ENCODE data around the gene ARID3A.
"Not testable (repeated sequence)": the region's sequence is repeated elsewhere in the genome, so short reads cannot be mapped to it uniquely, and the experiment has no call there.

ARID3A gene, protein sequence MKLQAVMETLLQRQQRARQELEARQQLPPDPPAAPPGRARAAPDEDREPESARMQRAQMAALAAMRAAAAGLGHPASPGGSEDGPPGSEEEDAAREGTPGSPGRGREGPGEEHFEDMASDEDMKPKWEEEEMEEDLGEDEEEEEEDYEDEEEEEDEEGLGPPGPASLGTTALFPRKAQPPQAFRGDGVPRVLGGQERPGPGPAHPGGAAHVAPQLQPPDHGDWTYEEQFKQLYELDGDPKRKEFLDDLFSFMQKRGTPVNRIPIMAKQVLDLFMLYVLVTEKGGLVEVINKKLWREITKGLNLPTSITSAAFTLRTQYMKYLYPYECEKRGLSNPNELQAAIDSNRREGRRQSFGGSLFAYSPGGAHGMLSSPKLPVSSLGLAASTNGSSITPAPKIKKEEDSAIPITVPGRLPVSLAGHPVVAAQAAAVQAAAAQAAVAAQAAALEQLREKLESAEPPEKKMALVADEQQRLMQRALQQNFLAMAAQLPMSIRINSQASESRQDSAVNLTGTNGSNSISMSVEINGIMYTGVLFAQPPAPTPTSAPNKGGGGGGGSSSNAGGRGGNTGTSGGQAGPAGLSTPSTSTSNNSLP

DNA sequence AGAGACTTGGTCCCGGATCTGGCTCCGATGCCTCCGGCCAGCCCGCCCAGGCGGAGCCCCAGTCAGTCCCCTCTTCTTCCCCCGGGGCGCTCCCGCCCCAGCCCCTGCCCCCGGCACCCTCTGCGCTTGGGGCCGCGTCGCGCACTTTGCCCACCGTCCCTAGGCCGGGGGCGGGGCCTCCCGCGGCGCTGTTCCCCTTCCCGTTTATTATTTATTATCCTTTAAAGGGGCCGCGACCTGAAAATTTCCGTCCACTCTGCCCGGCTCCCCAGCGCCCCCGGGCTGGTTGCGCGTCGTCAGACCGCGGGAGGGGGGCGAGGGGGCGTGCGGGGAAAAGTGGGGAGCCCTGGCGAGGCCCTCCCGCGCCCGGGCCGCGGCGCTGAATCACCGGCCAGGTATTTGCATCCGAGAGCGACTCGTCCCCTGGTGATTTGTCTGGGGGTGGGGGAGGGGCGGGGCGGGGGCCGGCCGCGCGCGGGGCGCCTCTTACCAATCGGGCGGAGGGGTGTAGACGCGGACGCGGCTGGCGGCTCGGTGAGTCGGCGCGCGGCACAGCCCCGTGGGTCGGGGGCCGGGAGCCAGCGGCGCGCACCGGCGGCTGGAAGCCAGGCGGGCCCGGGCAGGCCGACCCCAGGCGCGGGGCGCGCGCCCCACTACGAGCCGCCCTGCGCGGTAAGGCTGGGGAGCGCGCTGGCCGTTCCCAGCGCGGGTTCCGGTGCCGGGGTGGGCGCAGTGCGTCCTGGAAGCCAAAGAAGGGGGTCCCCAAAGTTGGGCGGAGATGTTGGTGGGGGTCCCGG is at the start of gene ARID3A:
ARID3A (plus strand) TSS at position 510 of the 797 bp plus-strand sequence. CDS start 3,494 bp downstream, outside the sequence.
- Mint-ChIP-seq H3K27me3 (no peaks in the 10 kb centered on the region), H3K4me1 (ENCODE audit: low read depth) (peaks cover 12% of the 10 kb centered on the region), H3K9me3 (no peaks in the 10 kb centered on the region), H3K27ac (peak within 1 kb of the TSS; percentile 16), H3K36me3 (ENCODE audit: low read depth) (no peaks in the 10 kb centered on the region), H3K4me3 (peak within 1 kb of the TSS; percentile 78)

DNA sequence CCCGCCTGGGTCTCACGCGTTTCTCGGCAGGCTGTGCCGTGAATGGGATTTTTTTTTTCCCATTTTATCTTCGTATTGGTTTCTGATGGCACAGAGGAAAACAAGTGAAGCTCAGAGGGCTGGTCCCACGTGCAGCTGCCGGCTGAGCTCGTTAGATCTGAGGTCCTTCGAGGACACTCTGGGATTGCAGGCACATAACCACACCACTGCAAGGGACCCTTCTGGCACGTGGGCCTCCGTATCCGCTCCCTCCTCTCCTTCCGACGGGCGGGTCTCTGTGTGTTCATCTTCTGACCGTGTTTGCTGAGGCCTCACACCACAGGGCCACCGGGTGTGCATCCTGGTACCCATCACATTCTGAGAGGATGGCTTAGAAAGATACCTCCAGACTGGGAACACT is 49.7 kb upstream of the ARID3A start:
- no peak overlapping the region for H3K4me3 Mint-ChIP-seq
- peaks cover 12% of the 10 kb centered on the region for H3K36me3 Mint-ChIP-seq (ENCODE audit: low read depth)
- no peak overlapping the region for H3K27ac Mint-ChIP-seq
- H3K4me1 Mint-ChIP-seq (ENCODE audit: low read depth) = peaks cover 12% of the 10 kb centered on the region
- H3K9me3 Mint-ChIP-seq = no peaks in the 10 kb centered on the region
- H3K27me3 Mint-ChIP-seq = no peaks in the 10 kb centered on the region

DNA sequence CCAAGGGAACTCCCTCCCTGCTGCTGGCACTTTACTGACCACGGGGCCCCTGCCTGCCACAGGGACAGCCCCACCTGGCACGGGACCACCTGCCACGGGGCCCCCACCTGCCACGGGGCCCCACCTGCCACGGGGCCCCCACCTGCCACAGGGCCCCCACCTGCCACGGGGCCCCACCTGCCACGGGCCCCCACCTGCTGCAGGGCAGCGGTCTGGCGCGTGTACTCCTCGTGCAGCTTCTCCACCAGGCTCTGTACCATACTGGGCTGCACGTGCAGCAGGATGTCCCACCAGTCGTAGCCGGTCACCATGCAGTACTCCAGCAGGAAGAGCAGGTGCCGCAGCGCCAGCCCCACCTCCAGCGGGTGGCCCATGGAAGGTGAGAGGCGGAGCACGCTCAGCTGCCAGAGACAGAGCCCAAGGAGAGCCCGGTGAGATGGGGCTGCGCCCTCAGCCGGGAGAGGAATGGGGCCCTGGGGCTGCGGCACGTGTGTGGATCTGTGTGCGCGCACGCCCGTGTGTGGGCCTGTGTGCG is 49.0 kb upstream of the ARID3A start:
- peaks cover 9% of the 10 kb centered on the region for H3K4me1 Mint-ChIP-seq (ENCODE audit: low read depth)

DNA sequence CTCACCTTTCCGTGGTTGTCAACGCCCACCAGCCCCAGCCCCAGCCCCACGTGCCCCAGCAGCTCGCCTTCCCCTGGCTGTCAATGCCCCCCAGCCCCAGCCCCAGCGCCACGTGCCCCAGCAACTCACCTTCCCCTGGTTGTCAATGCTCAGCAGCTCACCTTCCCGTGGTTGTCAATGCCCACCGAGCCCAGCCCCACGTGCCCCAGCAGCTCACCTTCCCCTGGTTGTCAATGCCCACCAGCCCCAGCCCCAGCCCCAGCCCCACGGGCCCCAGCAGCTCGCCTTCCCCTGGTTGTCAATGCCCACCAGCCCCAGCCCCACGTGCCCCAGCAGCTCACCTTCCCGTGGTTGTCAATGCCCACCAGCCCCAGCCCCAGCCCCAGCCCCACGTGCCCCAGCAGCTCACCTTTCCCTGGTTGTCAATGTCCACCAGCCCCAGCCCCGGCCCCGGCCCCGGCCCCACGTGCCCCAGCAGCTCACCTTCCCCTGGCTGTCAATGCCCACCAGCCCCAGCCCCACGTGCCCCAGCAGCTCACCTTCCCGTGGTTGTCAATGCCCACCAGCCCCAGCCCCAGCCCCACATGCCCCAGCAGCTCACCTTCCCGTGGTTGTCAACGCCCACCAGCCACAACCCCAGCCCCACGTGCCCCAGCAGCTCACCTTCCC is 47.7 kb upstream of the ARID3A start:
- H3K4me1 Mint-ChIP-seq (ENCODE audit: low read depth); H3K27me3 Mint-ChIP-seq; H3K27ac Mint-ChIP-seq; H3K9me3 Mint-ChIP-seq; H3K4me3 Mint-ChIP-seq: not testable (repeated sequence)
- H3K36me3 Mint-ChIP-seq (ENCODE audit: low read depth) = peaks cover 14% of the 10 kb centered on the region

More for the DNA sequence above, 49.0 kb upstream of the ARID3A start:
- H3K27ac Mint-ChIP-seq = no peak overlapping the region
- no peaks in the 10 kb centered on the region for H3K27me3 Mint-ChIP-seq
- H3K36me3 Mint-ChIP-seq (ENCODE audit: low read depth) = peaks cover 14% of the 10 kb centered on the region
- H3K9me3 Mint-ChIP-seq = no peaks in the 10 kb centered on the region
- no peak overlapping the region for H3K4me3 Mint-ChIP-seq

DNA sequence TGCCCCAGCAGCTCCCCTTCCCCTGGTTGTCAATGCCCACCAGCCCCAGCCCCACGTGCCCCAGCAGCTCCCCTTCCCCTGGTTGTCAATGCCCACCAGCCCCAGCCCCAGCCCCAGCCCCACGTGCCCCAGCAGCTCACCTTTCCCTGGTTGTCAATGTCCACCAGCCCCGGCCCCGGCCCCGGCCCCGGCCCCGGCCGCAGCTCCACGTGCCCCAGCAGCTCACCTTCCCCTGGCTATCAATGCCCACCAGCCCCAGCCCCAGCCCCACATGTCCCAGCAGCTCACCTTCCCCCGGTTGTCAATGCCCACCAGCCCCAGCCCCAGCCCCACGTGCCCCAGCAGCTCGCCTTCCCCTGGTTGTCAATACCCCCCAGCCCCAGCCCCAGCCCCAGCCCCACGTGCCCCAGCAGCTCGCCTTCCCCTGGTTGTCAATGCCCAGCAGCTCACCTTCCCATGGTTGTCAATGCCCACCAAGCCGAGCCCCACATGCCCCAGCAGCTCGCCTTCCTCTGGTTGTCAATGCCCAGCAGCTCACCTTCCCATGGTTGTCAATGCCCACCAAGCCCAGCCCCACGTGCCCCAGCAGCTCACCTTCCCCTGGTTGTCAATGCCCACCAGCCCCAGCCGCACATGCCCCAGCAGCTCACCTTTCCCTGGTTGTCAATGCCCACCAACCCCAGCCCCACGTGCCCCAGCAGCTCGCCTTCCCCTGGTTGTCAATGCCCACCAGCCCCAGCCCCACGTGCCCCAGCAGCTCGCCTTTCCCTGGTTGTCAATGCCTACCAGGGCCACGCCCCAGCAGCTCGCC is 46.9 kb upstream of the ARID3A start:
- H3K4me3 Mint-ChIP-seq; H3K9me3 Mint-ChIP-seq; H3K27me3 Mint-ChIP-seq; H3K27ac Mint-ChIP-seq; H3K4me1 Mint-ChIP-seq (ENCODE audit: low read depth): not testable (repeated sequence)
- peaks cover 14% of the 10 kb centered on the region for H3K36me3 Mint-ChIP-seq (ENCODE audit: low read depth)

DNA sequence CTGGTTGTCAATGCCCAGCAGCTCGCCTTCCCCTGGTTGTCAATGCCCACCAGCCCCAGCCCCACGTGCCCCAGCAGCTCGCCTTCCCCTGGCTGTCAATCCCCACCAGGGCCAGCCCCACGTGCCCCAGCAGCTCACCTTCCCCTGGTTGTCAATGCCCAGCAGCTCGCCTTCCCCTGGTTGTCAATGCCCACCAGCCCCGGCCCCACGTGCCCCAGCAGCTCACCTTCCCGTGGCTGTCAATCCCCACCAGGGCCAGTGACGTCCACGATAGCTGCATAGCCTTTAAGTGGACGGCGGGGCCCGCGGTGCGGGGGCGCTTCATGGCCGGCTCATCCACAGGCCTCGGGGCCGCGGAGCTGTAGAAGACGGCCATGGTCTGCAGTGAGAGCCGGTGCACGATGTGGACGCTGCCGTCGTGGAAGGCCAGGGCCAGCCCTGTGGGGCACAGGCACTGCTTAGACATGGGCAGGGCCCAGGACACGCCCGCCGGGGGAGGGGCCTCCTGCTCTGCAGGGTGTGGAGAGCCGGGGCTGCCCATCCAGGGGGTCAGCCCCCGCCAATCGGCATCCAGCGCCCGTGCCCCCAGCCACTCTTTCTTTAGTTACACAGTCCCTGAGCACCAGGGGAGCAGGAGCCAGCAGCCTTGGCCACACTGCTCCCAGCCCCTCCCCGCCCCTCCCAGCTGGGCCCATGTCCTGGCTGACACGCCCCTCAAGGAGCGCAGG is 46.0 kb upstream of the ARID3A start:
- no peaks in the 10 kb centered on the region for H3K9me3 Mint-ChIP-seq
- H3K36me3 Mint-ChIP-seq (ENCODE audit: low read depth) = peaks cover 14% of the 10 kb centered on the region
- no peaks in the 10 kb centered on the region for H3K27me3 Mint-ChIP-seq
- H3K4me1 Mint-ChIP-seq (ENCODE audit: low read depth) = no peaks in the 10 kb centered on the region
- no peak overlapping the region for H3K4me3 Mint-ChIP-seq
- H3K27ac Mint-ChIP-seq = no peak overlapping the region

DNA sequence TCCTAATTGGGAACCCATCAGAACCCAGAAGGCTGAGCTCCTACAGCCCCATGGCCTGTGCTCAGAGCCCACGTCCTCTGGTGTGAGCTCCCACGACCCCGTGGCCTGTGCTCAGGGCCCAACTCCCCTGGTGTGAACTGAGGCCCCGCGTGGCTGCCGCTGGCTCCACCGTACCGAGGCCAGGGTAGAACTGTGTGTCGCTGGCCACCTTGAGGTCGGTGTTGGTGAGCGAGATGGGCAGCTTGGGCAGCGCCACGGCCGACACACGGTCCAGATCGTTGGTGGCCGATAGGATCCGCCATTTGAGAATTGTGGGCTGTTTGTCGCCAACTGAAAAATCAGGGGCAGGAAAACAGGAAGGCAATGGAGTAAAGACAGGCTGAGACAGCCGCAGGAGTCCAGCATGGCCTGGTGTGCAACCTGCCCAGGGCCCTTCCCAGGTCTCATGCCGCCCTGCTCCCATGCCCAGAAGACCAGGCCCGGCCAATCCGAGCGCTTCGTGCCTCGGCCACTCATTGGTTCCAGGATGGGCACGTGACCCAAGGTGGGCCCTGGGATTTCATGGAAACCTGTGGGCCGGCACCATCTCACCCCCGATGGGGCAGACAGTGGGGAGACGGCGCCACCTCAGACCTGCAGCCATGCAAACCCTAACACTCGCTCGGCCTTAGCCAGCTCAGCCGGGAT is 44.3 kb upstream of the ARID3A start:
- H3K9me3 Mint-ChIP-seq = no peaks in the 10 kb centered on the region
- H3K27ac Mint-ChIP-seq = no peak overlapping the region
- no peaks in the 10 kb centered on the region for H3K27me3 Mint-ChIP-seq
- no peaks in the 10 kb centered on the region for H3K4me1 Mint-ChIP-seq (ENCODE audit: low read depth)
- no peak overlapping the region for H3K4me3 Mint-ChIP-seq
- H3K36me3 Mint-ChIP-seq (ENCODE audit: low read depth) = peaks cover 4% of the 10 kb centered on the region

DNA sequence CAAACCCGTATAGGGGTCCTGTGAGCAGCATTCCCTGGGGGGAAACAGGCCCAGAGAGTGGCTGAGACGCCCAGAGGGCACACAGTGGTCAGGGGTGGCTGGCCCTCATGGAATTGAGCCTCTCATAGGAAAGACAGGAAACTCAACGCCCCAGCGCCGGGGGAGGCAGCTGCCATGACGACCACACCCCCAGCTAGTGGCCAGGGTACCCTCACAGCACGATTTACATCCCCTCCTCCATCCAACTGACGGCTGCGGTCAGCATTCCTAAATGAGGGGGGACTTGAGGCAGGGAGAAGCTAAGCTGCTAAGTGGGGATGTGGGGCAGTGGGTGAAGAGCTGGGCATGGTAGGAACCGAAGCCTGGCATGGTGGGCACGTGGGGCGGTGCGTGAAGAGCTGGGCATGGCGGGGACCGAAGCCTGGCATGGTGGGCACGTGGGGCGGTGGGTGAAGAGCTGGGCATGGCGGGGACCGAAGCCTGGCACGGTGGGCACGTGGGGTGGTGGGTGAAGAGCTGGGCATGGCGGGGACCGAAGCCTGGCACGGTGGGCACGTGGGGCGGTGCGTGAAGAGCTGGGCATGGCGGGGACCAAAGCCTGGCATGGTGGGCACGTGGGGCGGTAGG is 42.9 kb upstream of the ARID3A start:
- Mint-ChIP-seq H3K4me3 (no peak overlapping the region), H3K9me3 (no peaks in the 10 kb centered on the region), H3K27me3 (no peaks in the 10 kb centered on the region), H3K27ac (no peak overlapping the region), H3K36me3 (ENCODE audit: low read depth) (peaks cover 4% of the 10 kb centered on the region), H3K4me1 (ENCODE audit: low read depth) (no peaks in the 10 kb centered on the region)

DNA sequence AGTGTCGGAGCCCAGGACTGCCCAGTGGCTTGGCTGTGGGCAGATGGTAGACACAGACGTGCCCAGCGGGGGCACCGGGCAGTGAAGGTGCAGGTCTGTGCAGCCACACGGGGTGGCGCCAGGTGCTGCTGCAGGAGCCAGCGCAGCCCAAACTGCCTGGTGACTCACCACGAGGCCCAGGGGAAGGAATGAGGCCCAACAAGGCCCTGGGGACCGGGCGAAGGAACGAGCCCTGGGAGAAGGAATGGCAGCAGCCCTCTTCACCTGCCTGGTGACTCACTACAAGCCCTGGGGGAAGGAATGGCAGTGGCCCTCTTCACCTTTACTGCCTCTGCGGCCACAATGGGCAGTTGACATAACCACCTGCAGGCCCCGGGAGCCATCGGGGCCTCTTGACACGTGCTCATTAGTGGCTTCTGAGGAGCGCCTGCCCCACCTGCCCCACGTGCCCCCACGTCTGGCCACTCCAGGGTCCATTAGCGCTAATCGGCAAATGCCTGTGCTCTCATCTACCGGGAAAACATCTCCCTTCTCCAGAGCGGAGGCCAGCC is 42.1 kb upstream of the ARID3A start:
- no peak overlapping the region for H3K27ac Mint-ChIP-seq
- no peaks in the 10 kb centered on the region for H3K9me3 Mint-ChIP-seq
- no peaks in the 10 kb centered on the region for H3K4me1 Mint-ChIP-seq (ENCODE audit: low read depth)
- H3K27me3 Mint-ChIP-seq = no peaks in the 10 kb centered on the region
- no peak overlapping the region for H3K4me3 Mint-ChIP-seq
- peaks cover 4% of the 10 kb centered on the region for H3K36me3 Mint-ChIP-seq (ENCODE audit: low read depth)

DNA sequence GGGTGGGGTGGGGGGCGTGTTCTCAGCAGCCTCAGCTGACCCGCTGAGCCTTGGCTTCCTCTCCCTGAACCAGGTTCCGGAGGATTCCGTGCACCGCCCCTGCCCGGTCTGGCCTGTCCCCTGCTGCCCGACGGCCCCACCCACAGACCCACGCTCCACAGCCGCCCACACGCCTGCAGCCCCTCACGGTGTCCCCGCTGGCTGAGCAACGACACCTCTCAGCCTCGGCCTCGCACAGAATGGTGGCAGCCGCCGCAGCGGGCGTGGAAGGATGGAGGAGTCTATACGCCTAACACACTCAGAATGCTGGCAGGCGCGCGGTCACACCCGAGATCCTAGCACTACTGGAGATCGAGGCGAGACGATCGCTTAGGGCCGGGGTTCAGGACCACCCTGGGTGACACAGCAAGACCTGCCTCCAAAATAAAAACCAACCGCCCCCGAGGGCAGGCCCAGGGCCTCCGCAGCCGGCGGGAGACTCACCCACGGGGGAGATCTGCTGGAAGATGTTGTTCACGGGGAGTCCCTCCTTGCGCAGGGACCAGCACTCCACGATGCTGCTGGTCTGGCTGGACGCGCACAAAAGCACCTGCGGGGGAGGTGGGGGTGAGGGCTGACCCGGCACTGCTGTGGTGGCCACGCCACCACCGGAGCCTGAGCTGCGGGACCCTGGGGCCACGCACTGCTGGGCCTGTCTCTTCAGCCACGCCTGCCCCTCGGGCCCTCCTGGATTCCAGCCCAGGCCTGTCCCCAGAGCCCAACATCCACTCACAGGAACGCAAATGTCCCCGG is 41.2 kb upstream of the ARID3A start:
- H3K27me3 Mint-ChIP-seq = no peaks in the 10 kb centered on the region
- H3K4me1 Mint-ChIP-seq (ENCODE audit: low read depth) = no peaks in the 10 kb centered on the region
- no peak overlapping the region for H3K4me3 Mint-ChIP-seq
- no peaks in the 10 kb centered on the region for H3K9me3 Mint-ChIP-seq
- H3K27ac Mint-ChIP-seq = no peak overlapping the region
- peaks cover 4% of the 10 kb centered on the region for H3K36me3 Mint-ChIP-seq (ENCODE audit: low read depth)

DNA sequence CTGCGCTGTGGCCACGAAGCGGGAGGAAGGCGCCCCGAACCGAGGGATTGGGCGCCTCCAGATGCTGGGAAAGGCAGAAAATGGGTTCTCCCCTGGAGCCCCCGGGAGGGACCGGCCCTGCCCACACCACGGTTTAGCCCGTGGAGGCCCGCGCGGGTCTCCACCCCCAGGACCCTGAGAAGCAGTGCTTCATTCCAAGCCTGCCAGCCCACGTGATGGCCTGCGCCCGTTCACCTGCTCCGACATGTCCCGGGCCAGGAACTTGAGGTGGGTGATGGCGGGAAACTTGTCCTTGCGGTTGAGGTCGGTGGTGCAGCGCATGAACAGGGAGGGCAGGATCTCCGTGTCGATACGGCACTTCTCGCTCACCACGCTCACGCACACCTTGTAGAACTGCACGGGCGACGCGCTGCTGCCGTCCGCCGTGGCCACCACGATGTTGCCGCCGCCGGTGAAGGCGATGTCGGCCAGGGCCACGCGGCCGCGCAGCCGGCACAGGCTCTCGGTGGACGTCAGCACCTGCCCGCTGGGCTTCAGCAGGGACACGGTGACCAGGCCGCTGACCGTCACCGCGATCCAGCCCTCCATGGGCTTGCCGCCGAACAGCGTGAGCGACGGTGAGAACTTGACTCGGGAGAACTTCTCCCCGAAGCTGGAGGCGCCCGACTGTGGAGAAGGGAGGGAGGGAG is 40.2 kb upstream of the ARID3A start:
- no peaks in the 10 kb centered on the region for H3K27me3 Mint-ChIP-seq
- H3K9me3 Mint-ChIP-seq = no peaks in the 10 kb centered on the region
- H3K36me3 Mint-ChIP-seq (ENCODE audit: low read depth) = peaks cover 4% of the 10 kb centered on the region
- H3K27ac Mint-ChIP-seq = no peak overlapping the region
- no peak overlapping the region for H3K4me3 Mint-ChIP-seq
- H3K4me1 Mint-ChIP-seq (ENCODE audit: low read depth) = no peaks in the 10 kb centered on the region

Measured in stimulated activated naive CD8-positive, alpha-beta T cell treated with anti-CD3 and anti-CD28 coated beads, Interleukin-15, Interleukin-2, amounts not matched to agents 100 ng/mL and 50 ng/mL, for 24 hours (primary cell).